Non-pigmented ciliary epithelial cell (primary cell): ENCODE measurements around the gene LRRC10B.

Source experiments
- DNase-seq: peaks from one replicate; pipeline ENCODE4 v3.0.0-alpha.2; 2010; ENCODE audit warnings: low read depth

LRRC10B gene

GRCh38 chr11:61531044-61531443 lies 22.5 kb downstream of the LRRC10B start:
- DNase-seq, result no peak

GRCh38 chr11:61532134-61533038 lies 23.8 kb downstream of the LRRC10B start:
- DNase-seq, result no peak

GRCh38 chr11:61533039-61533375 lies 24.5 kb downstream of the LRRC10B start:
- DNase-seq, result no peak

- no peak for DNase-seq
Observed at GRCh38 chr11:61533401-61533800, 24.9 kb downstream of the LRRC10B start.

- DNase-seq, result no peak
Observed at GRCh38 chr11:61534025-61534932, 25.7 kb downstream of the LRRC10B start.

- no peak for DNase-seq
Observed at GRCh38 chr11:61534933-61535839, 26.6 kb downstream of the LRRC10B start.

- DNase-seq, result no peak
Observed at GRCh38 chr11:61535998-61536675, 27.6 kb downstream of the LRRC10B start.

GRCh38 chr11:61536676-61537270 lies 28.2 kb downstream of the LRRC10B start:
- no peak for DNase-seq

GRCh38 chr11:61537326-61537725 lies 28.8 kb downstream of the LRRC10B start:
- DNase-seq, result no peak

- DNase-seq, result no peak
Observed at GRCh38 chr11:61538636-61538961, 30.1 kb downstream of the LRRC10B start.

GRCh38 chr11:61539006-61539405 lies 30.5 kb downstream of the LRRC10B start:
- no peak for DNase-seq

GRCh38 chr11:61539831-61540357 lies 31.3 kb downstream of the LRRC10B start:
- no peak for DNase-seq

- DNase-seq, result no peak
Observed at GRCh38 chr11:61540528-61540927, 32.0 kb downstream of the LRRC10B start.

GRCh38 chr11:61541598-61541997 lies 33.0 kb downstream of the LRRC10B start:
- no peak for DNase-seq

- DNase-seq, result no peak
Observed at GRCh38 chr11:61542024-61542461, 33.5 kb downstream of the LRRC10B start.

- no peak for DNase-seq
Observed at GRCh38 chr11:61542705-61543104, 34.2 kb downstream of the LRRC10B start.

- no peak for DNase-seq
Observed at GRCh38 chr11:61543606-61544306, 35.2 kb downstream of the LRRC10B start.

- no peak for DNase-seq
Observed at GRCh38 chr11:61544466-61544865, 35.9 kb downstream of the LRRC10B start.

- no peak for DNase-seq
Observed at GRCh38 chr11:61545341-61545740, 36.8 kb downstream of the LRRC10B start.

GRCh38 chr11:61545921-61546320 lies 37.4 kb downstream of the LRRC10B start:
- DNase-seq, result no peak
